ENCODE results near the gene GLI1.
"Not testable (repeated sequence)": the region's sequence is repeated elsewhere in the genome, so short reads cannot be mapped to it uniquely, and the experiment has no call there.

Gene GLI1

GRCh38 chr12:57512665-57513064, 53.1 kb downstream of the GLI1 start:
- peaks cover 73% of the 10 kb centered on the region for H3K36me3 ChIP-seq (ENCODE audit: insufficient read depth, low read length)
- H3K4me3 ChIP-seq (ENCODE audit: low read depth in 1 of 2, low read length in 2 of 2), result no peak overlapping the region
- no peaks in the 10 kb centered on the region for H3K9me3 ChIP-seq (ENCODE audit: low read length)
- H3K4me1 ChIP-seq (ENCODE audit: insufficient read depth, low read length), result peaks cover 9% of the 10 kb centered on the region
- H3K9ac ChIP-seq (ENCODE audit: low read length), result no peak overlapping the region
- no peak overlapping the region for H3K27ac ChIP-seq (ENCODE audit: low read depth, low read length)
- no peaks in the 10 kb centered on the region for H3K27me3 ChIP-seq (ENCODE audit: control insufficient read depth in 1 of 2, insufficient read depth in 2 of 2, low read length in 2 of 2)

- Histone ChIP-seq H3K9ac (ENCODE audit: low read length) (no peak overlapping the region), H3K4me3 (ENCODE audit: low read depth in 1 of 2, low read length in 2 of 2) (no peak overlapping the region), H3K36me3 (ENCODE audit: insufficient read depth, low read length) (peaks cover 73% of the 10 kb centered on the region), H3K9me3 (ENCODE audit: low read length) (no peaks in the 10 kb centered on the region), H3K27me3 (ENCODE audit: control insufficient read depth in 1 of 2, insufficient read depth in 2 of 2, low read length in 2 of 2) (no peaks in the 10 kb centered on the region), H3K4me1 (ENCODE audit: insufficient read depth, low read length) (peaks cover 15% of the 10 kb centered on the region), H3K27ac (ENCODE audit: low read depth, low read length) (no peak overlapping the region)
Observed at GRCh38 chr12:57513266-57513665, 53.7 kb downstream of the GLI1 start.

- peaks cover 19% of the 10 kb centered on the region for H3K4me1 ChIP-seq (ENCODE audit: insufficient read depth, low read length)
- not testable (repeated sequence) for H3K9me3 ChIP-seq (ENCODE audit: low read length); H3K9ac ChIP-seq (ENCODE audit: low read length); H3K4me3 ChIP-seq (ENCODE audit: low read depth in 1 of 2, low read length in 2 of 2); H3K27ac ChIP-seq (ENCODE audit: low read depth, low read length); H3K27me3 ChIP-seq (ENCODE audit: control insufficient read depth in 1 of 2, insufficient read depth in 2 of 2, low read length in 2 of 2)
- H3K36me3 ChIP-seq (ENCODE audit: insufficient read depth, low read length), result peaks cover 73% of the 10 kb centered on the region
Observed at GRCh38 chr12:57513677-57514076, 54.1 kb downstream of the GLI1 start.

GRCh38 chr12:57514246-57514645, 54.7 kb downstream of the GLI1 start:
- H3K9me3 ChIP-seq (ENCODE audit: low read length); H3K4me3 ChIP-seq (ENCODE audit: low read depth in 1 of 2, low read length in 2 of 2); H3K27ac ChIP-seq (ENCODE audit: low read depth, low read length); H3K27me3 ChIP-seq (ENCODE audit: control insufficient read depth in 1 of 2, insufficient read depth in 2 of 2, low read length in 2 of 2); H3K9ac ChIP-seq (ENCODE audit: low read length): not testable (repeated sequence)
- Histone ChIP-seq H3K4me1 (ENCODE audit: insufficient read depth, low read length) (peaks cover 25% of the 10 kb centered on the region), H3K36me3 (ENCODE audit: insufficient read depth, low read length) (peaks cover 73% of the 10 kb centered on the region)

GRCh38 chr12:57514720-57515407, 55.3 kb downstream of the GLI1 start:
- Histone ChIP-seq H3K27me3 (ENCODE audit: control insufficient read depth in 1 of 2, insufficient read depth in 2 of 2, low read length in 2 of 2) (no peaks in the 10 kb centered on the region), H3K9ac (ENCODE audit: low read length) (no peak overlapping the region), H3K9me3 (ENCODE audit: low read length) (no peaks in the 10 kb centered on the region), H3K4me3 (ENCODE audit: low read depth in 1 of 2, low read length in 2 of 2) (no peak overlapping the region), H3K27ac (ENCODE audit: low read depth, low read length) (no peak overlapping the region), H3K36me3 (ENCODE audit: insufficient read depth, low read length) (peaks cover 69% of the 10 kb centered on the region), H3K4me1 (ENCODE audit: insufficient read depth, low read length) (peaks cover 28% of the 10 kb centered on the region)

GRCh38 chr12:57515408-57515933, 55.9 kb downstream of the GLI1 start:
- Histone ChIP-seq H3K9me3 (ENCODE audit: low read length) (no peaks in the 10 kb centered on the region), H3K4me3 (ENCODE audit: low read depth in 1 of 2, low read length in 2 of 2) (no peak overlapping the region), H3K9ac (ENCODE audit: low read length) (no peak overlapping the region), H3K4me1 (ENCODE audit: insufficient read depth, low read length) (peaks cover 28% of the 10 kb centered on the region), H3K27ac (ENCODE audit: low read depth, low read length) (no peak overlapping the region), H3K36me3 (ENCODE audit: insufficient read depth, low read length) (peaks cover 63% of the 10 kb centered on the region), H3K27me3 (ENCODE audit: control insufficient read depth in 1 of 2, insufficient read depth in 2 of 2, low read length in 2 of 2) (no peaks in the 10 kb centered on the region)

GRCh38 chr12:57515934-57516541, 56.5 kb downstream of the GLI1 start:
- H3K4me1 ChIP-seq (ENCODE audit: insufficient read depth, low read length), result peaks cover 30% of the 10 kb centered on the region
- H3K9me3 ChIP-seq (ENCODE audit: low read length), result no peaks in the 10 kb centered on the region
- H3K4me3 ChIP-seq (ENCODE audit: low read depth in 1 of 2, low read length in 2 of 2), result no peak overlapping the region
- no peaks in the 10 kb centered on the region for H3K27me3 ChIP-seq (ENCODE audit: control insufficient read depth in 1 of 2, insufficient read depth in 2 of 2, low read length in 2 of 2)
- no peak overlapping the region for H3K27ac ChIP-seq (ENCODE audit: low read depth, low read length)
- no peak overlapping the region for H3K9ac ChIP-seq (ENCODE audit: low read length)
- H3K36me3 ChIP-seq (ENCODE audit: insufficient read depth, low read length), result peaks cover 59% of the 10 kb centered on the region

- H3K9ac ChIP-seq (ENCODE audit: low read length), result no peak overlapping the region
- peaks cover 55% of the 10 kb centered on the region for H3K36me3 ChIP-seq (ENCODE audit: insufficient read depth, low read length)
- H3K4me1 ChIP-seq (ENCODE audit: insufficient read depth, low read length), result peaks cover 37% of the 10 kb centered on the region
- no peaks in the 10 kb centered on the region for H3K9me3 ChIP-seq (ENCODE audit: low read length)
- no peak overlapping the region for H3K27ac ChIP-seq (ENCODE audit: low read depth, low read length)
- H3K4me3 ChIP-seq (ENCODE audit: low read depth in 1 of 2, low read length in 2 of 2), result no peak overlapping the region
- H3K27me3 ChIP-seq (ENCODE audit: control insufficient read depth in 1 of 2, insufficient read depth in 2 of 2, low read length in 2 of 2), result no peaks in the 10 kb centered on the region
Observed at GRCh38 chr12:57516617-57517153, 57.1 kb downstream of the GLI1 start.

- H3K27me3 ChIP-seq (ENCODE audit: control insufficient read depth in 1 of 2, insufficient read depth in 2 of 2, low read length in 2 of 2), result no peaks in the 10 kb centered on the region
- peaks cover 42% of the 10 kb centered on the region for H3K4me1 ChIP-seq (ENCODE audit: insufficient read depth, low read length)
- H3K27ac ChIP-seq (ENCODE audit: low read depth, low read length), result peak overlapping the region; percentile 67
- no peak overlapping the region for H3K9ac ChIP-seq (ENCODE audit: low read length)
- H3K36me3 ChIP-seq (ENCODE audit: insufficient read depth, low read length), result peaks cover 50% of the 10 kb centered on the region
- H3K9me3 ChIP-seq (ENCODE audit: low read length), result no peaks in the 10 kb centered on the region
- H3K4me3 ChIP-seq (ENCODE audit: low read depth in 1 of 2, low read length in 2 of 2), result no peak overlapping the region
Observed at GRCh38 chr12:57517187-57517586, 57.6 kb downstream of the GLI1 start.

GRCh38 chr12:57517718-57518117, 58.1 kb downstream of the GLI1 start:
- Histone ChIP-seq H3K4me3 (ENCODE audit: low read depth in 1 of 2, low read length in 2 of 2) (peak overlapping the region in 1 of 2 donors; percentile 89), H3K4me1 (ENCODE audit: insufficient read depth, low read length) (peaks cover 42% of the 10 kb centered on the region), H3K27ac (ENCODE audit: low read depth, low read length) (peak overlapping the region; percentile 67), H3K36me3 (ENCODE audit: insufficient read depth, low read length) (peaks cover 45% of the 10 kb centered on the region)
- not testable (repeated sequence) for H3K9me3 ChIP-seq (ENCODE audit: low read length); H3K9ac ChIP-seq (ENCODE audit: low read length); H3K27me3 ChIP-seq (ENCODE audit: control insufficient read depth in 1 of 2, insufficient read depth in 2 of 2, low read length in 2 of 2)

GRCh38 chr12:57518176-57518919, 58.8 kb downstream of the GLI1 start:
- peak overlapping the region; percentile 1 to 89 for H3K4me3 ChIP-seq (ENCODE audit: low read depth in 1 of 2, low read length in 2 of 2)

More at GRCh38 chr12:57518176-57518919, 58.8 kb downstream of the GLI1 start:
- Histone ChIP-seq H3K4me1 (ENCODE audit: insufficient read depth, low read length) (peaks cover 44% of the 10 kb centered on the region), H3K36me3 (ENCODE audit: insufficient read depth, low read length) (peaks cover 38% of the 10 kb centered on the region), H3K9ac (ENCODE audit: low read length) (peak overlapping the region; percentile 97), H3K27me3 (ENCODE audit: control insufficient read depth in 1 of 2, insufficient read depth in 2 of 2, low read length in 2 of 2) (no peaks in the 10 kb centered on the region), H3K9me3 (ENCODE audit: low read length) (no peaks in the 10 kb centered on the region), H3K27ac (ENCODE audit: low read depth, low read length) (peak overlapping the region; percentile 88)

Measured in muscle layer of colon (tissue), 2 donors.